Mucosa of descending colon (tissue), 3 donors: Measurements from ENCODE around the gene CALML4. TPM values are rescaled to one million over a fixed set of nuclear protein-coding genes. Genes with fewer than 3 reads are reported as not detected.

ENCODE experiments used
- ATAC-seq: fragments of 200-7000 bp; cut with Tn5 transposase; one replicate; pipeline ENCODE4 v1.9.1; 2020; ENCODE audit warnings: mild to moderate bottlenecking, moderate library complexity
- DNase-seq, 3 donors: peaks; one replicate each; pipeline ENCODE4 v3.0.0-alpha.2; 2020
- H3K36me3 ChIP-seq: fragments of 200-600 bp; one replicate; pipeline ENCODE4 v1.8.0; 2021; ENCODE audit warnings: low read depth, mild to moderate bottlenecking
- H3K4me1 ChIP-seq: fragments of 200-600 bp; one replicate; pipeline ENCODE4 v1.8.0; 2021; ENCODE audit warnings: low read depth, mild to moderate bottlenecking
- H3K4me3 ChIP-seq: fragments of 200-600 bp; one replicate; pipeline ENCODE4 v1.8.0; 2021; ENCODE audit warnings: mild to moderate bottlenecking
- H3K9me3 ChIP-seq: fragments of 200-600 bp; one replicate; pipeline ENCODE4 v1.8.0; 2021; ENCODE audit warnings: mild to moderate bottlenecking
- CTCF ChIP-seq: fragments of 200-600 bp; IDR thresholded peaks from one replicate; pipeline ENCODE4 v1.8.0; 2022; ENCODE audit warnings: antibody characterized with exemption, mild to moderate bottlenecking
- intact Hi-C, 2 donors: fragments of 100-400 bp; cut with DNase I in 1 of 2; cut with micrococcal nuclease in 1 of 2; formaldehyde crosslinking; loops; one replicate each; pipeline versions ENCODE4 v1.11.0 to v1.11.1; 2022; cut with DNase I, micrococcal nuclease
- total RNA-seq, 3 donors: library from RNA; stranded (reverse); fragmentation: NEBNext Ultra II Directional in 2 of 3; extraction: Animal tissue kit (Norgen Biotek cat#: 25700) in 2 of 3; gene quantifications; one replicate each; pipeline versions ENCODE4 v1.2.1 to v1.2.4, GENCODE V29; 2021 to 2023
- donor health status: DM: no; HTN: no; CAD: no; lungs with moderate emphysema.
- donor health status: DM: no; HTN: no; CAD: no.
- donor health status: DM: no; HTN: yes; CAD: no.

The CALML4 gene
- total RNA-seq, 3 donors from 2014 or later, result 50.8 to 122 (median 98.1) TPM

- DNase-seq, result peak in 1 of 3 donors; percentile 42
- Histone ChIP-seq H3K9me3 (no peaks in the 10 kb centered on the region), H3K4me3 (no peak overlapping the region), H3K4me1 (peaks cover 13% of the 10 kb centered on the region), H3K36me3 (no peaks in the 10 kb centered on the region)
- intact Hi-C loops, result no loop called here
- no peak for ATAC-seq
- TF ChIP-seq CTCF, result no peak
Measured at GRCh38 chr15:68207176-68207935, 2.2 kb upstream of the CALML4 start.

- TF ChIP-seq CTCF, result no peak
- Histone ChIP-seq H3K36me3 (no peaks in the 10 kb centered on the region), H3K4me1 (peaks cover 13% of the 10 kb centered on the region), H3K9me3 (no peaks in the 10 kb centered on the region), H3K4me3 (no peak overlapping the region)
- ATAC-seq (no peak), DNase-seq (peak in 1 of 3 donors; percentile 30)
- intact Hi-C loops, result no loop called here
Measured at GRCh38 chr15:68206711-68207151, 1.6 kb upstream of the CALML4 start.

- DNase-seq (peak; percentile 90 to 92 (median 92)), ATAC-seq (peak; percentile 88)
- intact Hi-C loops, result no loop called here
- no peak overlapping the region for H3K4me3 ChIP-seq
- H3K36me3 ChIP-seq, result no peaks in the 10 kb centered on the region
- no peaks in the 10 kb centered on the region for H3K9me3 ChIP-seq
- no peak for TF ChIP-seq CTCF
- H3K4me1 ChIP-seq, result peaks cover 13% of the 10 kb centered on the region
Measured at GRCh38 chr15:68205954-68206539, 915 bp upstream of the CALML4 start.

GRCh38 chr15:68205558-68205944, 419 bp upstream of the CALML4 start:
- Histone ChIP-seq H3K4me1 (peaks cover 10% of the 10 kb centered on the region), H3K9me3 (no peaks in the 10 kb centered on the region), H3K36me3 (no peaks in the 10 kb centered on the region), H3K4me3 (no peak overlapping the region)
- peak; percentile 11 for ATAC-seq
- intact Hi-C loops, result no loop called here
- no peak for DNase-seq
- no peak for TF ChIP-seq CTCF

DNA sequence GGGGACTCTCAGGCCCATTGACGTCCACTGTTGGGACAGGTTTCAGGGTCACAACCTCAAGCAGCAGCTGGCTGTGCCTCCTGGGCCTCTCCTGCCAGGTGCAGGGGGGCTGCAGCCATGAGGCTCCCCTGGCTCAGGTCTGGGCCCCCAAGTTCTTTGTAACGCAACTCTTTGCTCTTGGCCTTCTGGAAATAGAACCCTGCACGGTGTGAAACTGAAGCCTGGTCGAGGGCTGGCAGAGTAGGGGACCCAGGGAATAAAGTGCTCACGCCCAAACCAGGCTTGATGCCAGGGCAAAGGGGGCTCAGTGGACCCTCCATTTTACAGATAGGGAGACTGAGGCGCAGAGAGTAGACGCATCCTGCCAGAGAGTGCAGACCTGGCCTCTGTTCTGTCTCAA, 771 bp downstream of the CALML4 start:
- TF ChIP-seq CTCF, result no peak
- Histone ChIP-seq H3K36me3 (no peaks in the 10 kb centered on the region), H3K4me1 (peaks cover 7% of the 10 kb centered on the region), H3K9me3 (no peaks in the 10 kb centered on the region), H3K4me3 (peak overlapping the region; percentile 0)
- intact Hi-C loops, result no loop called here
- ATAC-seq (no peak), DNase-seq (peak in 1 of 3 donors; percentile 33)
